Gastroesophageal sphincter (tissue), 3 donors: Measurements from ENCODE around the gene POLN.

ENCODE experiments used
- CTCF ChIP-seq, 4 experiments: fragments of 200-600 bp in 2 of 4; fragments of 450-650 bp in 2 of 4; sonication (generic) in 1 of 4; IDR thresholded peaks; one replicate each; pipeline ENCODE4 v1.5.1; 2017 to 2019; ENCODE audit warnings: antibody characterized with exemption in 4 of 4, mild to moderate bottlenecking in 2 of 4, moderate library complexity in 2 of 4
- EP300 ChIP-seq: sonication (generic); formaldehyde crosslinking; IDR thresholded peaks from one replicate; pipeline ENCODE4 v1.6.1; 2017; ENCODE audit warnings: antibody characterized with exemption, mild to moderate bottlenecking
- POLR2A ChIP-seq, 2 donors: fragments of 450-650 bp; IDR thresholded peaks; one replicate each; pipeline ENCODE4 v1.6.1; 2017; ENCODE audit warnings: antibody characterized with exemption in 2 of 2, mild to moderate bottlenecking in 2 of 2, moderate library complexity in 1 of 2
- POLR2AphosphoS5 ChIP-seq: sonication (generic); formaldehyde crosslinking; IDR thresholded peaks from one replicate; pipeline ENCODE4 v1.6.1; 2017; ENCODE audit warnings: antibody characterized with exemption

DNA sequence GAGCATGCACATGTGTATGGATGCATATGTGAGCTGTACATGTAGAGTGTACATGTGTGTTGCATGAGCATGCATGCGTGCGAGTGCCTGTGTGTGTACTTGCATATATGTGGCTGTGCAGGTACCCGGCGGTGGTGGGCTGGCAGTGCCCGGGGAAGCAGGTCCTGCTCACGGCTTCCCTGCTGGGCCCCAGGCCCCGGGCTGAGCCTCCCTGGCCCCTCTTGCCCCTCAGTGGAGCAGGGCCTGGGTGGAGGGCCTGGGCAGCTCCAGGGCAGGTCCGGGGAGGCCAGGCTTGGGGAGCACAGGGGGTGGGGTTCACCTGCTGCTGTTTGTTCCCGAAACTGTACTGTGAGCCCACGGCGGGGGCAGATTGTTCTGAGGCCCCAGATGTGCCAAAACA, 173.4 kb downstream of the POLN start:
- TF ChIP-seq EP300 (no peak), POLR2A (IDR thresholded peaks at IDR 0.05) (no peak), CTCF (IDR thresholded peaks at IDR 0.05) (no peak), POLR2AphosphoS5 (no peak)
